ENCODE measurements around the gene CD274. TPM values are rescaled to one million over a fixed set of nuclear protein-coding genes. Genes with fewer than 3 reads are reported as not detected.
"Not testable (repeated sequence)": the region's sequence is repeated elsewhere in the genome, so short reads cannot be mapped to it uniquely, and the experiment has no call there.

CD274 gene
- total RNA-seq, 4 donors from 2014 or later = 1.4 to 10.4 (median 6.7) TPM

GRCh38 chr9:5466766-5467165, 16.4 kb downstream of the CD274 start:
- ATAC-seq (ENCODE audit: low FRiP score) (no peak), DNase-seq (ENCODE audit: low spot score) (no peak)
- no peak for TF ChIP-seq CTCF (IDR thresholded peaks at IDR 0.05)

- no peak for ATAC-seq (ENCODE audit: low FRiP score)
- DNase-seq (ENCODE audit: low spot score) = no peak
These were observed 18.5 kb downstream of the CD274 start for GRCh38 chr9:5468850-5469249.

GRCh38 chr9:5470122-5470521, 19.8 kb downstream of the CD274 start:
- DNase-seq (ENCODE audit: low spot score) = no peak
- TF ChIP-seq CTCF (IDR thresholded peaks at IDR 0.05) = no peak
- ATAC-seq (ENCODE audit: low FRiP score) = no peak

More at GRCh38 chr9:5468850-5469249, 18.5 kb downstream of the CD274 start:
- no peak for TF ChIP-seq CTCF (IDR thresholded peaks at IDR 0.05)

GRCh38 chr9:5470816-5471215, 20.5 kb downstream of the CD274 start:
- DNase-seq (ENCODE audit: low spot score) (no peak), ATAC-seq (ENCODE audit: low FRiP score) (no peak)
- no peak for TF ChIP-seq CTCF (IDR thresholded peaks at IDR 0.05)

GRCh38 chr9:5475611-5476010, 25.3 kb downstream of the CD274 start:
- ATAC-seq (ENCODE audit: low FRiP score); DNase-seq (ENCODE audit: low spot score): not testable (repeated sequence)

- ATAC-seq (ENCODE audit: low FRiP score) = no peak
- no peak for DNase-seq (ENCODE audit: low spot score)
- no peak for TF ChIP-seq CTCF (IDR thresholded peaks at IDR 0.05)
These were observed 27.9 kb downstream of the CD274 start for GRCh38 chr9:5478206-5478605.

GRCh38 chr9:5479994-5480694, 29.8 kb downstream of the CD274 start:
- DNase-seq (ENCODE audit: low spot score) (no peak), ATAC-seq (ENCODE audit: low FRiP score) (no peak)
- no peak for TF ChIP-seq CTCF (IDR thresholded peaks at IDR 0.05)

Measured in omental fat pad (tissue), 4 donors.